Measurements from ENCODE around the gene MYBPHL.

GRCh38 chr1:109269981-109270622, 36.7 kb downstream of the MYBPHL start:
- TF ChIP-seq EZH2phosphoT487 (IDR thresholded peaks at IDR 0.05; ENCODE audit: insufficient read depth, low read depth) = no peak
- TF ChIP-seq EZH2 (IDR thresholded peaks at IDR 0.05; ENCODE audit: insufficient read depth, poor library complexity, severe bottlenecking) = no peak

Measured in GM23248 (cell line).